Fibroblast of upper back skin (primary cell): Measurements from ENCODE around the gene PMCH.
A peak's percentile ranks its signal among the peaks of the same experiment; 100 is the strongest.
"Not testable (repeated sequence)": the region's sequence is repeated elsewhere in the genome, so short reads cannot be mapped to it uniquely, and the experiment has no call there.

ENCODE experiments used
- DNase-seq: peaks from one replicate; pipeline ENCODE4 v3.0.0-alpha.2; 2013

PMCH gene

GRCh38 chr12:102197789-102198188, at the start of gene PMCH:
Gene PMCH (minus strand): TSS chr12:102197833. CDS start chr12:102197770, 63 bp downstream.
- peak; percentile 14 for DNase-seq

DNA sequence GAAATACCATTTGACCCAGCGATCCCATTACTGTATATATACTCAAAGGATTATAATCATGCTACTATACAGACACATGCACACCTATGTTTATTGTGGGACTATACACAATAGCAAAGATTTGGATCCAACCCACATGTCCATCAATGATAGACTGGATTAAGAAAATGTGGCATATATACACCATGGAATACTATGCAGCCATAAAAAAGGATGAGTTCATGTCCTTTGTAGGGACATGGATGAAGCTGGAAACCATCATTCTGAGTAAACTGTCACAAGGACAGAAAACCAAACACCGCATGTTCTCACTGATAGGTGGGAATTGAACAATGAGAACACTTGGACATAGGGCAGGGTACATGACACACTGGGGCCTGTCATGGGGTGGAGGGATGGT, 43.2 kb upstream of the PMCH start:
- not testable (repeated sequence) for DNase-seq

GRCh38 chr12:102234599-102234998, 37.0 kb upstream of the PMCH start:
- no peak for DNase-seq

- DNase-seq = peak; percentile 47
Measured at GRCh38 chr12:102232446-102232845, 34.8 kb upstream of the PMCH start.

GRCh38 chr12:102232036-102232435, 34.4 kb upstream of the PMCH start:
- DNase-seq = no peak

DNA sequence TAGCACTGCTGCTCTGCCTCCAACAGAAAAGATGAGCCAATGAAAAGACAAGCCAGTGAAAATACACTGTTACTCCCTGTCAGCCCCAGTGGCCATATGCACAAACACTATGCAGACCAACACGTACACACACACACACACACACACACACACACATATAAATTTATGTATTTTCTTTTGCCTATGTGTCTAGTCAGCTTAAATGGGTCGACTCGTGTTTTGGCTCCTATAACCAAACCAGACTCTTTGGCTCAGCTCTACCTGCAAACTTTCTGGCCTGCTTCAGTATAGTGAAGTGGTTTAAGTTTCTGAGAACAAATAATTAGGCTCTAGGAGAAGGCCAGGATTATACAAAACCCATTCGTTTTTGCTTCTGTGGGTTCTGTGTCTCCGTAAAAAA, 30.3 kb upstream of the PMCH start:
- no peak for DNase-seq

- no peak for DNase-seq
Measured at GRCh38 chr12:102220736-102221135, 23.1 kb upstream of the PMCH start.

GRCh38 chr12:102215992-102216691, 18.5 kb upstream of the PMCH start:
- DNase-seq = peak; percentile 36

DNA sequence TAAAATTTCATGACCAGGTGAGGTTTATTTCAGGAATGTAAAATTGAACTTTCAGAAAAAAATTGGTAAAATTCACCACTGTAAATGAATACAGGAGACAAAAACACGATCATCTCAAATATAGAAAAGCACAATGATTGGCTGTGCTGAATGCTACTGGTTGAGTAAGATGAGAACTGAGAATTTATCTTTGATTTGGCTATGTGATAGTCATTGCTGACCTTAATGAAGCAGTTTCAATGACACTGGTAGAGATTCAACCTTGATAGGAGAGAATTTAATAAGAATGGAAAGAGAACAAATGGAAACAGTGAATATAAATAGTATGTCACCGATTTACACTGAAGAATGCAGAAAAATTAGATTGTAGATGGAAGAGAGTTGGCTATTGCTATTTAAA, 6.4 kb upstream of the PMCH start:
- DNase-seq = no peak

GRCh38 chr12:102202556-102202955, 4.9 kb upstream of the PMCH start:
- DNase-seq = no peak

GRCh38 chr12:102201436-102202061, 3.9 kb upstream of the PMCH start:
- no peak for DNase-seq

DNA sequence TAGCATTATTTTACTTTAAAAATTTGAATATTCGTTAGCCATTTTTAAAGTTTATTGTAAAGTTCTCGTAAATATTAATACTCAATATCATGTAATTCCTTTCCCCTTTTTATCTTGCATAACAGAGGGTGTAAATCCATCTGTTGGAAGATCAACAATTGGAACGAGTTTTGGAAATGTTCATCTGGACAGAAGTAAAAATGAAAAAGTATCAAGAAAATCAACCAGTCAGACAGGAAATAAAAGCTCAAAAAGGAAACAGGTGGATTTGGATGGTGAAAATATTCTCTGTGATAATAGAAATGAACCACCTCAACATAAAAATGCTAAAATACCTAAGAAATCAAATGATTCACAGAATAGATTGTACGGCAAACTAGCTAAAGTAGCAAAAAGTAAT, 1.8 kb downstream of the PMCH start:
- no peak for DNase-seq

DNA sequence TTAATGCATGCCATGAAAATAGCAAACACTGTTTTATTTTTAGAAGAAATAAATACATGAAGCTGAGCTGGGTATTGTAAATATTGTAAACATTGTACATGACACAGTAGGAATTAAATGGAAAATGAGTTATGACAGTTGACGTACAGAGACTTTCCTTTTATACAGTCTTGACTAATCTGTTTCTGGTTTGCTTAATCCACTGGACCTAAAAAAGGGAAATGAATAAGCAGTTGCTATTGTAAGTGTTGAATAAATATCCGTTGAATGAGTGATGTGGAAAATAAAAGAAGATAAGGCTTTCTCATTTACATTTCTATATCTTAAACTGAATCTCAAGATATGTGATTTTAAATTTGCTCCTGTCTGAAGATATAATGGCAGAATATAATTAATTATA, 15.0 kb downstream of the PMCH start:
- no peak for DNase-seq

GRCh38 chr12:102174761-102175160, 22.9 kb downstream of the PMCH start:
- no peak for DNase-seq

GRCh38 chr12:102174117-102174516, 23.5 kb downstream of the PMCH start:
- no peak for DNase-seq

- peak; percentile 45 for DNase-seq
Measured at GRCh38 chr12:102172436-102172835, 25.2 kb downstream of the PMCH start.

GRCh38 chr12:102171951-102172350, 25.7 kb downstream of the PMCH start:
- no peak for DNase-seq

GRCh38 chr12:102169922-102170621, 27.6 kb downstream of the PMCH start:
- DNase-seq = peak; percentile 35

- DNase-seq = peak; percentile 23
Measured at GRCh38 chr12:102167821-102168604, 29.6 kb downstream of the PMCH start.

DNA sequence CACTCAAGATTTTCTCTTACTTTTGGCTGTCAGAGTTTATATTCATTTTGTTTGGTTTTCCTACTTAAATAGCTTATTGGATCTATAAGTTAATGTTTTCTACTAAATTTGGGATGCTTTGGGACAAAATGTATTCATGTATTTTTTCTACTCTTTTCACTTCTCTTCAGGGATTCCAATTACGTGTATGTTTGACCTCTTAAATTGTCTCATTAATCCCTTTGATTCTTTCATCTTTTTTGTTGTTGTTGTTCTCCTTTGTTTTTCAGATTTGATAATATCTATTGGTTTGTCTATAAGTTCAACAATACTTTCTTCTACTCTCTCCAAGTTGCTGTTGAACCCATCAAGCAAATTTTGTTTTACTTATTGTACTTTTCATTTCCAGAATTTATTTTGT, 34.2 kb downstream of the PMCH start:
- DNase-seq = no peak

- not testable (repeated sequence) for DNase-seq
Measured at GRCh38 chr12:102155206-102155605, 42.4 kb downstream of the PMCH start.

GRCh38 chr12:102147062-102147587, 50.5 kb downstream of the PMCH start:
- not testable (repeated sequence) for DNase-seq
